Measurements from ENCODE around the gene COL7A1.

DNA sequence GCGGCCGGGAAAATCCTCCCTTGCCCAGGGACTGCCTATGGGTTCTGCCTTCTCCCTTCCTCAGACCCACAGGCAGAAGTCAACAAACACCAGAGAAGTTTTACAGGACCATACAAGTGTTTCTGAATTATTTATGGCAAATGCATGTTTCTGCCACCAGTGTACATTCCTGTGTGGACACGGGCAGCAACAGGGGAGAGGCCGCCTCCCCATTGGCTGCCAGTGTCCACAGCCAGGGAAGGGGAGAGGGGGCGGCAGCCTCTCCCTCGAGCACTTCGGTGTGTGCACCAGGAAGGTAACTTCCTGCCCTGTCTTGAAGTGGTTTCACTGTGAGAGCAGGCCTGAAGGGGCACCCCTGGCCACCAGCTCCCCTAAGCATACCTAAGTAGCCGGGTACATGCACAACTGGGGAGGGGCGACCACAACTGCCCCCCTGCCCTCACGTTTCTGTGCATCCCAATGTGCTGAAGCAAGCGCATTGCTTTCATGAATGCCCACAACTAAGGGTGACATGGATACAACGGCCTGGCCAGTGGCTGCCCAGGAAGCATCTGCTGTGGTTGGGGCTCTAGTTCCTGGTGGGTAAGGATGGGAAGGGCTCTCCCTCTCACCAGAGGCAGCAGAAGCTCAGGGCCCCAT, 76.4 kb downstream of the COL7A1 start:
- no peak for TF ChIP-seq EP300 (IDR thresholded peaks at IDR 0.05; ENCODE audit: borderline replicate concordance in 1 of 2, low read depth in 1 of 2, low read length in 1 of 2)
- TF ChIP-seq, protein P1, sequence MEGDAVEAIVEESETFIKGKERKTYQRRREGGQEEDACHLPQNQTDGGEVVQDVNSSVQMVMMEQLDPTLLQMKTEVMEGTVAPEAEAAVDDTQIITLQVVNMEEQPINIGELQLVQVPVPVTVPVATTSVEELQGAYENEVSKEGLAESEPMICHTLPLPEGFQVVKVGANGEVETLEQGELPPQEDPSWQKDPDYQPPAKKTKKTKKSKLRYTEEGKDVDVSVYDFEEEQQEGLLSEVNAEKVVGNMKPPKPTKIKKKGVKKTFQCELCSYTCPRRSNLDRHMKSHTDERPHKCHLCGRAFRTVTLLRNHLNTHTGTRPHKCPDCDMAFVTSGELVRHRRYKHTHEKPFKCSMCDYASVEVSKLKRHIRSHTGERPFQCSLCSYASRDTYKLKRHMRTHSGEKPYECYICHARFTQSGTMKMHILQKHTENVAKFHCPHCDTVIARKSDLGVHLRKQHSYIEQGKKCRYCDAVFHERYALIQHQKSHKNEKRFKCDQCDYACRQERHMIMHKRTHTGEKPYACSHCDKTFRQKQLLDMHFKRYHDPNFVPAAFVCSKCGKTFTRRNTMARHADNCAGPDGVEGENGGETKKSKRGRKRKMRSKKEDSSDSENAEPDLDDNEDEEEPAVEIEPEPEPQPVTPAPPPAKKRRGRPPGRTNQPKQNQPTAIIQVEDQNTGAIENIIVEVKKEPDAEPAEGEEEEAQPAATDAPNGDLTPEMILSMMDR (IDR thresholded peaks at IDR 0.05), result no peak
- no peak for TF ChIP-seq EZH2phosphoT487 (IDR thresholded peaks at IDR 0.05; ENCODE audit: borderline replicate concordance, low read depth)
- TF ChIP-seq, protein P2, sequence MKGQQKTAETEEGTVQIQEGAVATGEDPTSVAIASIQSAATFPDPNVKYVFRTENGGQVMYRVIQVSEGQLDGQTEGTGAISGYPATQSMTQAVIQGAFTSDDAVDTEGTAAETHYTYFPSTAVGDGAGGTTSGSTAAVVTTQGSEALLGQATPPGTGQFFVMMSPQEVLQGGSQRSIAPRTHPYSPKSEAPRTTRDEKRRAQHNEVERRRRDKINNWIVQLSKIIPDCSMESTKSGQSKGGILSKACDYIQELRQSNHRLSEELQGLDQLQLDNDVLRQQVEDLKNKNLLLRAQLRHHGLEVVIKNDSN (IDR thresholded peaks at IDR 0.05; ENCODE audit: borderline replicate concordance, low read depth), result no peak
- no peak for TF ChIP-seq TAF1 (IDR thresholded peaks at IDR 0.05; ENCODE audit: borderline replicate concordance, low read depth, low read length)
- no peak for TF ChIP-seq GABPA (IDR thresholded peaks at IDR 0.05; ENCODE audit: low read depth)
- TF ChIP-seq TEAD4 (IDR thresholded peaks at IDR 0.05; ENCODE audit: borderline replicate concordance, insufficient read depth), result no peak
- TF ChIP-seq RFX5 (IDR thresholded peaks at IDR 0.05; ENCODE audit: low read length), result no peak
- TF ChIP-seq SIN3A (IDR thresholded peaks at IDR 0.05; ENCODE audit: borderline replicate concordance, low read depth, low read length), result no peak
- no peak for TF ChIP-seq RAD21 (IDR thresholded peaks at IDR 0.05; ENCODE audit: low read length)
- no peak for TF ChIP-seq YY1 (IDR thresholded peaks at IDR 0.05; ENCODE audit: low read depth)
- no peak for TF ChIP-seq POLR2AphosphoS5 (IDR thresholded peaks at IDR 0.05; ENCODE audit: low read depth, low read length)
- TF ChIP-seq GATA2 (CRISPR knock-in tag; IDR thresholded peaks at IDR 0.05), result no peak
- TF ChIP-seq SMC3 (IDR thresholded peaks at IDR 0.05; ENCODE audit: low read depth, low read length), result no peak

Data from SK-N-SH (cell line).